HG03469 (cell line): ENCODE data around the gene KIF27.
A peak's percentile ranks its signal among the peaks of the same experiment; 100 is the strongest.
"Not testable (repeated sequence)": the region's sequence is repeated elsewhere in the genome, so short reads cannot be mapped to it uniquely, and the experiment has no call there.

Experiments used
- ATAC-seq: cut with Tn5 transposase; IDR thresholded peaks from one replicate; pipeline ENCODE4 v1.9.1; 2021; ENCODE audit warnings: mild to moderate bottlenecking, moderate library complexity, moderate number of reproducible peaks; ENCODE audit not compliant: unreplicated experiment

The KIF27 gene, protein sequence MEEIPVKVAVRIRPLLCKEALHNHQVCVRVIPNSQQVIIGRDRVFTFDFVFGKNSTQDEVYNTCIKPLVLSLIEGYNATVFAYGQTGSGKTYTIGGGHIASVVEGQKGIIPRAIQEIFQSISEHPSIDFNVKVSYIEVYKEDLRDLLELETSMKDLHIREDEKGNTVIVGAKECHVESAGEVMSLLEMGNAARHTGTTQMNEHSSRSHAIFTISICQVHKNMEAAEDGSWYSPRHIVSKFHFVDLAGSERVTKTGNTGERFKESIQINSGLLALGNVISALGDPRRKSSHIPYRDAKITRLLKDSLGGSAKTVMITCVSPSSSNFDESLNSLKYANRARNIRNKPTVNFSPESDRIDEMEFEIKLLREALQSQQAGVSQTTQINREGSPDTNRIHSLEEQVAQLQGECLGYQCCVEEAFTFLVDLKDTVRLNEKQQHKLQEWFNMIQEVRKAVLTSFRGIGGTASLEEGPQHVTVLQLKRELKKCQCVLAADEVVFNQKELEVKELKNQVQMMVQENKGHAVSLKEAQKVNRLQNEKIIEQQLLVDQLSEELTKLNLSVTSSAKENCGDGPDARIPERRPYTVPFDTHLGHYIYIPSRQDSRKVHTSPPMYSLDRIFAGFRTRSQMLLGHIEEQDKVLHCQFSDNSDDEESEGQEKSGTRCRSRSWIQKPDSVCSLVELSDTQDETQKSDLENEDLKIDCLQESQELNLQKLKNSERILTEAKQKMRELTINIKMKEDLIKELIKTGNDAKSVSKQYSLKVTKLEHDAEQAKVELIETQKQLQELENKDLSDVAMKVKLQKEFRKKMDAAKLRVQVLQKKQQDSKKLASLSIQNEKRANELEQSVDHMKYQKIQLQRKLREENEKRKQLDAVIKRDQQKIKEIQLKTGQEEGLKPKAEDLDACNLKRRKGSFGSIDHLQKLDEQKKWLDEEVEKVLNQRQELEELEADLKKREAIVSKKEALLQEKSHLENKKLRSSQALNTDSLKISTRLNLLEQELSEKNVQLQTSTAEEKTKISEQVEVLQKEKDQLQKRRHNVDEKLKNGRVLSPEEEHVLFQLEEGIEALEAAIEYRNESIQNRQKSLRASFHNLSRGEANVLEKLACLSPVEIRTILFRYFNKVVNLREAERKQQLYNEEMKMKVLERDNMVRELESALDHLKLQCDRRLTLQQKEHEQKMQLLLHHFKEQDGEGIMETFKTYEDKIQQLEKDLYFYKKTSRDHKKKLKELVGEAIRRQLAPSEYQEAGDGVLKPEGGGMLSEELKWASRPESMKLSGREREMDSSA (N-terminal part only)

GRCh38 chr9:83920927-83921707 lies at the start of gene KIF27:
TSS of gene KIF27 (minus strand) at chr9:83921432. CDS start at chr9:83915591, 5,841 bp downstream.
- peak; percentile 92 for ATAC-seq

DNA sequence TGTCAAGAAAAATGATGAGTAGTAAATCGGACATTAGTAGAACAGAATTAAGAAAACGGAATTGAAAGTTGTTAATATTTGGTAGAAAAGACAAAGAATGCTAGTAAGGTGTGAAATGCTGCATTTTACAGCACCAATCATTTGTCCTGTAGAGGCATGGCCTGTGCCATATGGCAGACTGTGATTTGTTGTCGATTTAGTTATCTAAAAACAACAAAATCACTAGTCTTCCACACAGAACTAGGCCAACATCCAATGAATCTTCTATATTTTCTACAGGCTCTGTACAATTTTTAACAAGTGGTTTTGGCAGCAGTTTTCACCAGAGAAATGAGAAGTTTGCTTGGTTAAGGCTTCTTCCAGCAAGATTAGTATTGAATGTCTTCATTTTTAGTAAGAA lies 48.4 kb upstream of the KIF27 start:
- ATAC-seq: no peak

DNA sequence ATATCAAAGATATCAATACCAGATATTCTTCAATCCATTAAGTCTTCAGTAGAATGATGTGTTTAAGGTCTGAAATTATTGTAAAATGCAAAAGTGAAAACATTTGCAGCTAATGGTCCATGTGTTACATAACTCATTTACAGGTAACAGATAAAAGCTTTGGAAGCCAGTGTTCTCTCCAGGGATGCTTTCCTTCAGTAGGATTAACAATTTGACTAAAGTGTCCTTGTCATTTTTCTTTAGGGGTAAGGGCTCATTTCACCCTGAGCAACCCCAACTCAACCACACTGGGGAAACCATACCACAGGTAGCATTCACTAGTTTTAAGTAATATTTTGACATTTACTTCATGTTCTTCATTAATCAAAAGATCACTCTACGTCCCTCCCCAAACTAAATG lies 45.8 kb upstream of the KIF27 start:
- ATAC-seq: no peak

- no peak for ATAC-seq
These were observed 45.0 kb upstream of the KIF27 start for GRCh38 chr9:83966209-83966582.

- ATAC-seq: no peak
These were observed 44.3 kb upstream of the KIF27 start for GRCh38 chr9:83965350-83966208.

DNA sequence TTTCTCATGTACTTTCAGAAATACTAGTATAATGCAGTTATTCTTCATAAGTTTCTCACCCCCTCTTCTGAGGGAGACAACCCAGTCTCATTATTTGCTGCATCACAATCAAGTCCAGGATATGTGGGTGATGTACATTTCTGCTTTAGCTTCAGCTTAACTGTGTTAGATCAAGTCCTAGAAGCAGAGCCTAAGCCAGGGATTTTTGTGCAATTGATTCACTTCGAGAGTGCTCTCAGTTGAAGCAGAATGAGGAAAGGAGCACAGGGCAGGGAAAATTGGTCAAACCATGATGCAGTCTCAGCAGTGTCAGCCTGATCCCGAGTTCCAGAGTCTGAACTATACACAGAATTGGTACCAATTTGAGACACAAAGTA lies 43.7 kb upstream of the KIF27 start:
- ATAC-seq: no peak

- no peak for ATAC-seq
These were observed 40.9 kb upstream of the KIF27 start for GRCh38 chr9:83962165-83962564.

DNA sequence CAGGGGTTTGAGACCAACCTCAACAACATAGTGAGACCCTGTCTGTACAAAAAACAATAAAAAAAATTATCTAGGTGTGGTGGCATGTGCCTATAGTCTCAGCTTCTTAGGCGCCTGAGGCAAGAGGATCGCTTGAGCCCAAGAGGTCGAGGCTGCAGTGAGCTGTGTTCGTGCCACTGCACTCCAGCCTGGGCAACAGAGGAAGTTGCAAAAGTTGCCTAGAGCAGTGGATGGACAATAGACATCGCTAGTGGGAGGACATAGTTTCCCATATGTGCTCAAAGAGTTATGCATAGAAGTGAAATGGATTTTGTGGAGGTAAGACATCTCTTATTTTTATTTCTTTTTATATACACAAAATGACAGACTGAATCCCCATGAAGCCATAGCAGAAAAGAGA lies 39.8 kb upstream of the KIF27 start:
- ATAC-seq: no peak

- no peak for ATAC-seq
These were observed 37.8 kb upstream of the KIF27 start for GRCh38 chr9:83959061-83959460.

DNA sequence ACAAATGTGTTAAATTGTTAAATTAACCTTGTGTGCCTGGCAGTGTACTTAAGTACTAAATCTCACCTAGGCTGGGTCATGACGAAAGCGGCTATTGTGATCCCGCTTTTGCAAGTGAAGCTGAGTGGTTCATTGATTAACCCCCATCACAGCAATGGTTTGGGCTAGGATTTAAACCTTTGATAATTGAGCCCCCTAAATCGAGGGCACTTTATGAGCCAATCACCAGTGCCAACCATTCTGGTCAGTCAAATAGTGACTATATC lies 35.9 kb upstream of the KIF27 start:
- no peak for ATAC-seq

DNA sequence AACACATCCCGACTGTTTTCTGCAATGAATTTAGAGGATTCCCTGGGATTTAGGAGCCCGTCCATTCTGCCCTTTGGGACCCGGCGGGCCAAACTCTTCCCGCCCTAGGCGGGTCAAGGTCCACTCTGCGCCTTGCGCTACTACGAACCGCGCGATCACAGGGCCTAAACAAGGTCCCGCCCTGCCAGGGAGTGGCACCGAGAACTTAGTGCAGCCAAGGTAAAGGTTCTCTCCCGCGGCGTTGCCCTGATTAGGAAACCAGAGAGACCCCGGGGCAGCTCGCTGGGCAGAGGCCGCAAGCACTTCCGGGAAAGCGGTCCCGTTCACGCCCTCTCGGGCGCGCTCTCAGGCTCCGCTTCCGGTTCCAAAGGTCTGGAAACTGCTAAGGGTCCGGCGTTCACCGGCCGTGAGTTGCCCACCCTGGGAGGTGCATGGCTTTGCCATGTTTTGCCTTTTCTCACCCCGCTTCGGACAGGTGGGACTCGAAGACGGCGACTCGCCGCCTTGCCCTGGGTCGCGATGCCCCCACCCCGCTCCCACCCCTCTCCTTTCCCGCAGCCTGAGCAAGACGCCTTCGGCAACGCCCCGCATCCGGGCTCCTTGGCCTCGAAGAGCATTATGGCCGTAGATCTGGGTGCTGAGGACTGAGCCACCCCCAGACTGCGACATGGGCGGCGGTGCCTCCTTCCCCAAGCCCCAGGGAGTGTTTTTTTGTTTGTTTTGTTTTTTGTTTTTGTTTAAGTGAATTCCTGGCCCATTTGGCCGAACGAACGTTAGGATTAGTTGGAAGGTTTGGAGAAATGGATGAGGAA lies 35.4 kb upstream of the KIF27 start:
- ATAC-seq: peak; percentile 63

- peak; percentile 41 for ATAC-seq
These were observed 34.8 kb upstream of the KIF27 start for GRCh38 chr9:83956086-83956435.

DNA sequence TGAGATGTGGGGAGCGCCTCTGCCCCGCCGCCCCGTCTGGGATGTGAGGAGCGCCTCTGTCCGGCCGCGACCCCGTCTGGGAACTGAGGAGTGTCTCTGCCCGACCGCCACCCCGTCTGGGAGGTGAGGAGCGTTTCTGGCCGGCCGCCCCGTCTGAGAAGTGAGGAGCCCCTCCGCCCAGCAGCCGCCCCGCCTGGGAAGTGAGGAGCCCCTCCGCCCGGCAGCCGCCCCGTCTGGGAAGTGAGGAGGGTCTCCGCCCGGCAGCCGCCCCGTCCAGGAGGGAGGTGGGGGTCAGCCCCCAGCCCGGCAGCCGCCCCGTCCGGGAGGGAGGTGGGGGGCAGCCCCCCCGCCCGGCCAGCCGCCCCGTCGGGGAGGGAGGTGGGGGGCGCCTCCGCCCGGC lies 26.9 kb upstream of the KIF27 start:
- not testable (repeated sequence) for ATAC-seq

DNA sequence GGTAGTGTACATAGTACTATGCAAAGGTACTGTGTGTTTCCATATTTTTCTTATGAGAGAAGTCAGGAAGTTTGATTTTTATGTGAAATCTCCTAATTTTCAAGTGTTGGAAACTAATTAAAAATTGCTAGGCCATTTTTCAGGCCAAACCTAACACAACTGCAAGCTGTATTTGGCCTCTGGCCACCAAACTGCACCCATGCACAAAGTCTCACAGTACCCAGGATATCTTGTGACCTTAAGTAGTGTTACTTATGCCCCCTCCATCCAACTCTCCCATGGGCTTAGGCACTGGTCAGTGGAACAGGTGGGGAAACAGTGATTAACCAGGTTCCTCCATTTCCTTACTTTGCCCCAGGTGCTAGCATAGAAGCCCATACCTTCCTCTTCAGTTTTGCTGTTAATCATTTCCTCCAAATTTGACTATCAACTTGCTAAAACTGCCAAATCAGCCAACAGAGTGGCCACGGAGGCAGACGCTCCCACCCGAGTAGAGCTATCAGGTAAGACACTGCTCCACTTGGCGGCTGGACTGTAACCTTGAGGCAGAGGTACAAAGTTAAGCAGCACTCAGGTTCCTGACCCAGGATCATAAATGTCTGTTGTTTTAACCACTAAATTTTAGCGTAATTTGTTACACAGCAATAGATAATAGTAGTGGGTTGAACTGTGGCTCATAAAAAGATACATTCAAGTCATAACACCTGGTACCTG lies 19.5 kb upstream of the KIF27 start:
- no peak for ATAC-seq

- ATAC-seq: peak; percentile 40
These were observed 16.7 kb upstream of the KIF27 start for GRCh38 chr9:83937861-83938455.

DNA sequence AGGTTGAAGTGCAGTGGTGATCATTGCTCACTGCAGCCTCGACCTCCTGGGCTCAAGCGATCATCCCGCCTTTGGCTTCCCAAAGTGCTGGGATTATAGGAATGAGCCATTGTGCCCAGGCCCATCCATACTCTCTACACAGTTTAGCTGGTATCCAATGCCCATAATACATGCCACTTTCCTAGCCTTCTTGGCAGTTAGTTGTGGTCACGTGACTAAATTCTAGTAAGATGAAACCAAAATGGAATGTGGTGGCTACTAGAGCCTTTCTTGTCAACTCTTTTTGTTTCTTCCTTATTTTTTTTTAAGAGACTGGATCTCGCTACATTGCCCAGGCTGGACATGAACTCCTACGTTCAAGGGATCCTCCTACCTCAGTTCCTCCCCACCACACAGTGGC lies 15.3 kb upstream of the KIF27 start:
- ATAC-seq: no peak

- no peak for ATAC-seq
These were observed 14.2 kb upstream of the KIF27 start for GRCh38 chr9:83935276-83935935.
